Stimulated activated CD4-positive, alpha-beta T cell treated with anti-CD3 and anti-CD28 coated beads, Interleukin-12 subunit alpha, Interleukin-12 subunit beta, amount 100 ng/mL, for 4 hours (primary cell): ENCODE results near the gene AUTS2.

Experiments
- DNase-seq: peaks from one replicate; pipeline ENCODE4 v3.0.0-alpha.2; 2020

The AUTS2 gene

GRCh38 chr7:69691734-69692133 is 93.5 kb downstream of the AUTS2 start:
- no peak for DNase-seq

- no peak for DNase-seq
Measured at GRCh38 chr7:69692611-69693010, 94.3 kb downstream of the AUTS2 start.

GRCh38 chr7:69693042-69693441 is 94.8 kb downstream of the AUTS2 start:
- no peak for DNase-seq

GRCh38 chr7:69696054-69696591 is 97.8 kb downstream of the AUTS2 start:
- DNase-seq = no peak

GRCh38 chr7:69696686-69697685 is 98.7 kb downstream of the AUTS2 start:
- DNase-seq = no peak

GRCh38 chr7:69698109-69698825 is 100.0 kb downstream of the AUTS2 start:
- DNase-seq = no peak

- no peak for DNase-seq
Measured at GRCh38 chr7:69699931-69700330, 101.7 kb downstream of the AUTS2 start.

- no peak for DNase-seq
Measured at GRCh38 chr7:69700331-69700730, 102.1 kb downstream of the AUTS2 start.

GRCh38 chr7:69701288-69701687 is 103.0 kb downstream of the AUTS2 start:
- no peak for DNase-seq

- DNase-seq = no peak
Measured at GRCh38 chr7:69702357-69702756, 104.1 kb downstream of the AUTS2 start.

- no peak for DNase-seq
Measured at GRCh38 chr7:69703099-69703498, 104.8 kb downstream of the AUTS2 start.

GRCh38 chr7:69706070-69706469 is 107.8 kb downstream of the AUTS2 start:
- no peak for DNase-seq

- no peak for DNase-seq
Measured at GRCh38 chr7:69708857-69709256, 110.6 kb downstream of the AUTS2 start.

- DNase-seq = no peak
Measured at GRCh38 chr7:69710768-69711438, 112.6 kb downstream of the AUTS2 start.

- DNase-seq = no peak
Measured at GRCh38 chr7:69714886-69715576, 116.8 kb downstream of the AUTS2 start.

GRCh38 chr7:69717221-69717620 is 118.9 kb downstream of the AUTS2 start:
- DNase-seq = no peak

GRCh38 chr7:69719717-69720116 is 121.4 kb downstream of the AUTS2 start:
- no peak for DNase-seq

GRCh38 chr7:69722843-69723242 is 124.6 kb downstream of the AUTS2 start:
- DNase-seq = no peak

- no peak for DNase-seq
Measured at GRCh38 chr7:69723663-69724062, 125.4 kb downstream of the AUTS2 start.

GRCh38 chr7:69728304-69728703 is 130.0 kb downstream of the AUTS2 start:
- no peak for DNase-seq

- DNase-seq = no peak
Measured at GRCh38 chr7:69732203-69732602, 133.9 kb downstream of the AUTS2 start.

- DNase-seq = no peak
Measured at GRCh38 chr7:69735582-69735981, 137.3 kb downstream of the AUTS2 start.
